Activated CD4-positive, CD25-positive, alpha-beta regulatory T cell treated with anti-CD3 and anti-CD28 coated beads, Interleukin-2, amount 50 U/mL, for 24 hours (primary cell): ENCODE measurements around the gene WHAMM.

Experiments used
- ATAC-seq, 2 donors: fragments of 150-1000 bp; cut with Tn5 transposase; one replicate each; pipeline ENCODE4 v1.10.0; 2021; ENCODE audit warnings: mild to moderate bottlenecking in 1 of 2, moderate library complexity in 1 of 2

WHAMM gene

GRCh38 chr15:82870727-82871320, 61.4 kb downstream of the WHAMM start:
- no peak for ATAC-seq

- no peak for ATAC-seq
These were observed 61.9 kb downstream of the WHAMM start for GRCh38 chr15:82871358-82871757.

- no peak for ATAC-seq
These were observed 62.5 kb downstream of the WHAMM start for GRCh38 chr15:82871832-82872484.

- no peak for ATAC-seq
These were observed 63.7 kb downstream of the WHAMM start for GRCh38 chr15:82873000-82873680.

DNA sequence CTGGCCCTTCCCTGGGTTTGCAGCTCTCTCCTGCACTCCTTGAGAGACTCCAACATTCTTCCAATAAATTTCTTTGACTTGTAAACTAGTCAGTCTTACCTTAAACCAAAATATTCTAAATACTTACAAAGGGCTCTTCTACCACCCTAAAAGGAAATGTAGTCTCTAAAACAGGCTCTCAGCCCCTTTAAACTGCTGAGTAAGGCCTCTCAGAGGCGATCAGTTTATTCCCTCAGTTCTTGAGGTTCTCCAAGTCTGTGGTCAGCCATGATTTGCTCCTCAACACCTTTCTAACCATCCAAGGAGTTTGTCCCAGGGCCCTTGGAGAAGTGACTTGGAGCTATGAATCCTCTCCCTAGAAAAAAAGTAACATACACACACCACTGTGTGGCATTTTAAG, 64.8 kb downstream of the WHAMM start:
- no peak for ATAC-seq

DNA sequence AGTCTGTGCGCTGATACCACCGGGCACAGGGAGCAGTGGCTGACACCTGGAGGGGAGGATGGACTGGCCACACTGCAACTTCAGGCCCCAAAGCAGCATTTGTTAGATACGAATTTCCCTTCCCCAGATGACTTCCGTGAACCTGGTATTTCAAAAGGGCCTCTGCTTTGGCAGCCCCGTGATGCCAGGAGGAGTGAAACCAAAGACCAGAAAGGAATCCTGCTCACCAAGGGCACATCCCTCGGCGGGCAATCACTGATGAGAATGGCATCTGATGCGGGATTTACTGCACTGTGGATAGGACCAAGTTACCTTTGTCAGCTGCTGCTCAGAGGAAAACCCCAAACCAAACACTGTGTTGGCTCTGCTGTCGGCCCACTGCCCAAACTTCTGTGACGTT, 65.5 kb downstream of the WHAMM start:
- no peak for ATAC-seq

DNA sequence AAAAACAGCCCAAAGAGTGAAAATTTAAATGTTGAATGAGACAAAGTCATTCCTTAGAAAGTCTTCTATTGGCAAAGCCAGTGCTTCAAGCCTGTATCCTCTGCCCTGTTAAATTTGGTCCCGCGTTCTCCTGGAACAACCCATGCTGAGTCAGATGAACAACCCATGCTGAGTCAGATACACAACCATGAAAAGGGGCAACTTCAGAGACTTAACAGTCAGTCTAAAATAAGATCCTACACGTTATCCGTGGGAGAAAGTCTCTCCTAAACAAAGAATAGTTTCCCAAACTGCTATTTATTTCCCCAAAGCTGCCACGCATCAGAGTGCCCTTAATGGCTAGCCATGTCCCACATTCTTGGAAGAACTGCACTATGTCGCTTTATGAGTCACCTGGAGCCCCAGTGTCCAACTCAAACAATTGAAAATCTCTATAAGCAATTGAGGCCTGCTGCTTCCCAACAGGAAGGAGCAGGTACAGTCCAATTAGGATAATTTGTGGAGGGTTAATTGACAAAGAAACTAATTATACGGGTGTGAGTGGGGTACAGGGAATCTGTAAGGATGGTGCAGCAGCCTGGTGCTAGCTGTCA, 66.1 kb downstream of the WHAMM start:
- ATAC-seq, result no peak

- no peak for ATAC-seq
These were observed 68.4 kb downstream of the WHAMM start for GRCh38 chr15:82877825-82878224.

DNA sequence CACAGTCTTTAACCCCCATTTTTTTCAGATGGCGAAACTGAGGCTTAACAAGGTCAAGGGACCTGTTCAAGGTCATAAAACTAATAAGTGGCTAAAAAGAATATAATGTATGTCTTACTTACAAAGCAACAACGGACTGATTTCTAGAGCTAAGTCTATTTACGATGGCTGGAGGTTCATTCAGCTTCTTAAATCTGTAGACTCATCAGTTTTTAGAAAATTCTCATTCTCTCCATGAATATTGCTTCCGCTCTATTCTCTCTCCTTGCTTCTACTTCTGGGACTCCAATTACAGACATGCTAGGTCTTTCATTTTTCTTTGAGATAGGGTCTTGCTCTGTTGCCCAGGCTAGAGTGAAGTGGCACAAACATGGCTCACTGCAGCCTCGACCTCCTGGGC, 68.9 kb downstream of the WHAMM start:
- no peak for ATAC-seq

- ATAC-seq, result no peak
These were observed 71.3 kb downstream of the WHAMM start for GRCh38 chr15:82880704-82881103.

GRCh38 chr15:82881747-82882146, 72.3 kb downstream of the WHAMM start:
- ATAC-seq, result no peak

DNA sequence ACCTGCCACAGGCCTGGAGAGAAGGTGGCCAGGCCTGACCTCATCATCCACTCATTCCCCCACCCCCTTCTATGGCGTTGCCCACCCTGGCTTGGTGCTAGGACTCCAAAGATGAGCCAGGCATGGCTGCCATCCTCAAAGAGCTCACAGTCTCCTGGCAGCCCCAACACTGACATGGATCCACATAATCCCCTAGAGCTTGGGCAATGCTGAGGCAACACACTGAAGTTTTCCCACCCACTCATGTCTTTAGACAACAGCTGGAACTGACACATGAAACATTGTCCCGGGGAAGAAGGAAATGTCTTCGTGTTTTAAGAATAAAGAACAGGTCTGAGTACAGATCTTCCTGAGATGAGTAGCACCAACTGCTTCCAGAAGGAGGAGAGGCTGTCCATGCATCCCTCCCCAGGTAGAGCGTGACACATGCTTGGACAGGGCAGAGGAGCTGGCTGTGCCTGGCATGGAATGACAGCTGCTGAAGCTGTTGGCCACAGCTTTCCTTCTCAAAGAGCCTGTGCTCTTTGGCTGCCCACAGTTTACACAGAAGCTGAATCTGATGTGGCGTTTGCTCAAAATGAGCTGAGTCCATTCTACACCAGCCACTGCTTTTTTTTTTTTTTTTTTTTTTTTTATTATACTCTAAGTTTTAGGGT, 73.0 kb downstream of the WHAMM start:
- no peak for ATAC-seq
